Astrocyte (in vitro differentiated cells and primary cell): Measurements from ENCODE around the gene CDC42EP4. TPM values are rescaled to one million over a fixed set of nuclear protein-coding genes. Genes with fewer than 3 reads are reported as not detected.

Experiments
- DNase-seq: peaks from one replicate; pipeline ENCODE4 v3.0.0-alpha.2; 2010; ENCODE audit warnings: low read depth
- FAIRE-seq: peaks from 2 replicates; lab custom pipeline; 2011; peaks lifted over from hg19 to GRCh38; lab: Jason Lieb, UNC
- H2AFZ ChIP-seq: 2 replicates; pipeline ENCODE4 v1.6.0; 2012; ENCODE audit warnings: low read depth, low read length, inconsistent platforms
- H3K27ac ChIP-seq: 2 replicates; pipeline ENCODE4 v1.5.1; 2011; ENCODE audit warnings: low read depth, low read length, inconsistent platforms
- H3K27me3 ChIP-seq: 2 replicates; pipeline ENCODE4 v1.6.0; 2011; ENCODE audit warnings: low read length, inconsistent platforms; ENCODE audit not compliant: insufficient read depth
- H3K36me3 ChIP-seq: 2 replicates; pipeline ENCODE4 v1.5.1; 2011; ENCODE audit warnings: low read length, inconsistent platforms; ENCODE audit not compliant: insufficient read depth
- H3K4me1 ChIP-seq: 2 replicates; pipeline ENCODE4 v1.5.1; 2011; ENCODE audit warnings: low read length, inconsistent platforms; ENCODE audit not compliant: insufficient read depth
- H3K4me2 ChIP-seq: 2 replicates; pipeline ENCODE4 v1.6.0; 2012; ENCODE audit warnings: low read length, inconsistent platforms
- H3K4me3 ChIP-seq: 2 replicates; pipeline ENCODE4 v1.5.1; 2011; ENCODE audit warnings: low read depth, mild to moderate bottlenecking, low read length, inconsistent platforms; ENCODE audit not compliant: insufficient read depth
- H3K79me2 ChIP-seq: 2 replicates; pipeline ENCODE4 v1.6.0; 2012; ENCODE audit warnings: mild to moderate bottlenecking, low read length, inconsistent platforms; ENCODE audit not compliant: insufficient read depth
- H3K9ac ChIP-seq: 2 replicates; pipeline ENCODE4 v1.6.0; 2012; ENCODE audit warnings: mild to moderate bottlenecking, low read length, inconsistent platforms
- H3K9me3 ChIP-seq: 2 replicates; pipeline ENCODE4 v1.5.1; 2012; ENCODE audit warnings: low read depth, mild to moderate bottlenecking, low read length, inconsistent platforms; ENCODE audit not compliant: insufficient read depth
- H4K20me1 ChIP-seq: 2 replicates; pipeline ENCODE4 v1.6.0; 2012; ENCODE audit warnings: low read length, inconsistent platforms; ENCODE audit not compliant: insufficient read depth
- H3K27ac Mint-ChIP-seq: one replicate; pipeline ENCODE4 v1.8.0; 2021; ENCODE audit warnings: mild to moderate bottlenecking, mixed read lengths; ENCODE audit not compliant: unreplicated experiment
- H3K27me3 Mint-ChIP-seq: one replicate; pipeline ENCODE4 v1.8.0; 2021; ENCODE audit warnings: low read depth, mixed read lengths; ENCODE audit not compliant: unreplicated experiment
- H3K36me3 Mint-ChIP-seq: one replicate; pipeline ENCODE4 v1.8.0; 2021; ENCODE audit warnings: low read depth, mixed read lengths; ENCODE audit not compliant: unreplicated experiment
- H3K4me1 Mint-ChIP-seq: one replicate; pipeline ENCODE4 v1.8.0; 2021; ENCODE audit warnings: low read depth, mixed read lengths; ENCODE audit not compliant: unreplicated experiment
- H3K4me3 Mint-ChIP-seq: one replicate; pipeline ENCODE4 v1.8.0; 2021; ENCODE audit warnings: mild to moderate bottlenecking, moderate library complexity, mixed read lengths; ENCODE audit not compliant: unreplicated experiment
- H3K9me3 Mint-ChIP-seq: one replicate; pipeline ENCODE4 v1.8.0; 2021; ENCODE audit warnings: mild to moderate bottlenecking, mixed read lengths; ENCODE audit not compliant: unreplicated experiment
- EZH2 ChIP-seq: IDR thresholded peaks from 2 replicates; pipeline ENCODE4 v1.6.1; 2012; ENCODE audit warnings: mild to moderate bottlenecking, low read length, inconsistent platforms; ENCODE audit not compliant: insufficient read depth
- total RNA-seq: library from RNA; stranded (reverse); gene quantifications from 2 replicates; pipeline ENCODE4 v1.2.1, GENCODE V29; 2021
- TF ChIP-seq, protein P1 (sequence below): IDR thresholded peaks from 2 replicates; pipeline ENCODE4 v1.5.1; 2011; ENCODE audit warnings: low read depth, mild to moderate bottlenecking, inconsistent platforms, low read length, moderate library complexity; ENCODE audit not compliant: insufficient read depth

CDC42EP4 gene
- total RNA-seq, 1 donor from 2014 or later = 15.8 TPM

DNA sequence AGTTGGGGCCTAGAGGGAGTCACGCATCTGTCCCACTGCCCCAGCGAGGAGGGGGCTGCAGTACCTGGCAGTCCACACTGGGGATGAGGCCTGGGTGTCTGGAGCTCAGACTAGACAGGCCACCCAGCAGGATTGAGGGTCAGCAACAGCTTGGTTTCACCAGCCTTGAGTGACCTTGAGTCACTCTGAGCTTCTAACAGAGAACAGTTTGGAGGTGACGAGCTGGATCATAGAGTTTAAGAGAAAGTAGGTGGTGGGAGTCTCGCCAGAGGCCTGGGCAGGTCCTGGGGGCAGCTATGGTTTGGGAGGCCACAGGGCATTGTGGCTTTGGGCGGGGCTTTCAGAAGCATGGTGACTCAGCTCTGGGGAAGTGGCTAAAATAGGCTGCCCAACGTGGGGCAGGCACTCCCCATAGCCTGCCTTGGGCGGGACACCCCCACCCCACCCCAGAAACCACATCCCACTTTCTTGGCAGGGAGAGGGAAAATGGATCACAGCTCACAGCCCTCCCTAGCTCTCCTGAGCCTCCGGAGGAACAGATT lies 20.5 kb downstream of the CDC42EP4 start:
- Histone ChIP-seq H3K36me3 (no peaks in the 10 kb centered on the region), H3K79me2 (peaks cover 81% of the 10 kb centered on the region), H3K9me3 (no peaks in the 10 kb centered on the region), H3K27me3 (no peaks in the 10 kb centered on the region), H3K4me3 (peak overlapping the region; percentile 30), H3K9ac (peak overlapping the region; percentile 81), H3K27ac (peak overlapping the region; percentile 94), H3K4me1 (peaks cover 66% of the 10 kb centered on the region), H2AFZ (no peak overlapping the region), H4K20me1 (peaks cover 80% of the 10 kb centered on the region), H3K4me2 (peak overlapping the region; percentile 83)
- H3K27me3 Mint-ChIP-seq = peaks cover 3% of the 10 kb centered on the region
- H3K36me3 Mint-ChIP-seq = peaks cover 4% of the 10 kb centered on the region
- no peaks in the 10 kb centered on the region for H3K9me3 Mint-ChIP-seq
- TF ChIP-seq EZH2 = no peak
- peak overlapping the region; percentile 68 for H3K4me3 Mint-ChIP-seq
- FAIRE-seq = no peak
- peak; percentile 89 for DNase-seq
- H3K27ac Mint-ChIP-seq = peak overlapping the region; percentile 72
- peaks cover 36% of the 10 kb centered on the region for H3K4me1 Mint-ChIP-seq

DNA sequence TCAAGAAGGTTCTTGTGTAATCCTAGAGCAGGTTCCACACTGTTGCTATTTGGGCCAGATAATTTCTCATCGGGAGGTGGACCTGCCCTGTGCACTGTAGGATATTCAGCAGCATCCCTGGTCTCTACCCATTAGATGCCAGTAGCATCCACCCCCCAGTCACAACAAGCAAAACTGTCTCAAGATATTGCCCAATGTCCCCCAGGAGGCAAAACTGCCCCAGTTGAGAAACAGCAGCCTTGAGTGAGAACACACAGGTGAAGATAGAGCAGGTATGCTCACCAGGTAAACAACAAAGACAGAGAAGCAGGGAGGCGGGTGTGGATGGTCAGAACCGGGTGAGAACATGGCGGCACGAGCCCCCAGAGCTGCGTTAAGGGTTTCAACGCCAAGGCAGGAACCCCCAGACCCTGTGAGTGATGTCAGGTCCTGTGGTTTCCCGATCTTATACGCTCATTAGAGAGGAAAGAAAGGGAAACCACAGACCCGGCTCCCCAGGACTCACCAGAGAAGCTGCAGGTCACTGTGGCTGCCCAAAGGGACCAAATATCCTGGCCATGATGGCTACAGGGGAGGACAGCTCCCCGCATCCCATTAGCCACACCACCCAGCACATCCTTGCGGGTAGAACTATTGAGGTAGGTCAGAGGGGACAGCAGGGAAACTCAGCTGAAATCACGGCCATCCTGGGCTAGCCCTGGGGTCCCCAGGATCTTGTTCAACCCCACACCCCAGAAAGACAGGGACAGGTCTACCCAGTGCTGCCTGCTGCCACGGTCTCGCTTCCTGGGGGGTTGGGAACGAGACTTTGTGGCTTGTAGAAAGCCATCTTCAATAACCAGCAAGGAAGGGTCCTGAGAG lies 21.2 kb downstream of the CDC42EP4 start:
- Histone ChIP-seq H3K36me3 (no peaks in the 10 kb centered on the region), H3K79me2 (peaks cover 83% of the 10 kb centered on the region), H3K4me3 (no peak overlapping the region), H3K9me3 (no peaks in the 10 kb centered on the region), H4K20me1 (peaks cover 86% of the 10 kb centered on the region), H3K9ac (peak overlapping the region; percentile 28), H2AFZ (no peak overlapping the region), H3K27ac (peak overlapping the region; percentile 94), H3K4me1 (peaks cover 71% of the 10 kb centered on the region), H3K27me3 (no peaks in the 10 kb centered on the region), H3K4me2 (peak overlapping the region; percentile 83)
- Mint-ChIP-seq H3K4me1 (peaks cover 39% of the 10 kb centered on the region), H3K27me3 (peaks cover 3% of the 10 kb centered on the region), H3K27ac (peak overlapping the region; percentile 58), H3K9me3 (no peaks in the 10 kb centered on the region), H3K36me3 (peaks cover 6% of the 10 kb centered on the region), H3K4me3 (peak overlapping the region; percentile 25)
- peak; percentile 16 for DNase-seq
- no peak for TF ChIP-seq EZH2
- TF ChIP-seq, protein P1, sequence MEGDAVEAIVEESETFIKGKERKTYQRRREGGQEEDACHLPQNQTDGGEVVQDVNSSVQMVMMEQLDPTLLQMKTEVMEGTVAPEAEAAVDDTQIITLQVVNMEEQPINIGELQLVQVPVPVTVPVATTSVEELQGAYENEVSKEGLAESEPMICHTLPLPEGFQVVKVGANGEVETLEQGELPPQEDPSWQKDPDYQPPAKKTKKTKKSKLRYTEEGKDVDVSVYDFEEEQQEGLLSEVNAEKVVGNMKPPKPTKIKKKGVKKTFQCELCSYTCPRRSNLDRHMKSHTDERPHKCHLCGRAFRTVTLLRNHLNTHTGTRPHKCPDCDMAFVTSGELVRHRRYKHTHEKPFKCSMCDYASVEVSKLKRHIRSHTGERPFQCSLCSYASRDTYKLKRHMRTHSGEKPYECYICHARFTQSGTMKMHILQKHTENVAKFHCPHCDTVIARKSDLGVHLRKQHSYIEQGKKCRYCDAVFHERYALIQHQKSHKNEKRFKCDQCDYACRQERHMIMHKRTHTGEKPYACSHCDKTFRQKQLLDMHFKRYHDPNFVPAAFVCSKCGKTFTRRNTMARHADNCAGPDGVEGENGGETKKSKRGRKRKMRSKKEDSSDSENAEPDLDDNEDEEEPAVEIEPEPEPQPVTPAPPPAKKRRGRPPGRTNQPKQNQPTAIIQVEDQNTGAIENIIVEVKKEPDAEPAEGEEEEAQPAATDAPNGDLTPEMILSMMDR = no peak
- no peak for FAIRE-seq

DNA sequence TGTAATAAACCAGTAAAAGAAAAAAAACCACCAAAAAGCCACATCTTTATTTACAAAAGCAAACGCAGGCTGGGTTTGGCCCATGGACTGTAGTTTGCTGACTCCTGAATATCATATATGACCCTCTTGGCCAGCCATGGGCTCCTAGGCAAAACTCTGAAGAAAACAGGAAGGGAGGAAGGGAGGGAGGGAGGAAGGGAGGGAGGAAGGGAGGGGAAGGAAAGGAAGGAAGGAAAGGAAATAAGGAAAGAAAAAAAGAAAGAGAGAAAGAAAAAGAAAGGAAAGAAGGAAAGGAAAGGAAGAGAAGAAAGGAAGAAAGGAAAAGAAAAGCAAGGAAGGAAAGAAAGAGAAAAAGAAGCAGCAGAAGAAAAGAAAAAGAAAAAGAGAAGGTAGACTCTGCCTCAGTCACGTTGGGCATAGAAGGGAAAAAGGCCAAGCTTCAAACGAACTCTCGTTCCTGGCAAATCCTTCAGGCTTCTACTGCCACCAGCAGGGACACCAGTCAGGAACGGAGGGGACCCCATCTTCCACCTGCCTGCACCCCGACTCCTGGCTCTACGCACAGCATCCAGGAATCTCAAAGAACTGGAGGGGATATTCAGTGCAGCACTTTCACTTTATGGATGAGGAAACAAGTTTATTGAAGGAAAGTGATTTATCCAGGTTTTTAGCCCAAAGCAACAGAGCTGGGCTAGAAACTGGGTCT lies 22.1 kb downstream of the CDC42EP4 start:
- peaks cover 39% of the 10 kb centered on the region for H3K4me1 Mint-ChIP-seq
- no peaks in the 10 kb centered on the region for H3K9me3 Mint-ChIP-seq
- TF ChIP-seq, protein P1 = no peak
- no peak for TF ChIP-seq EZH2
- FAIRE-seq = no peak
- Histone ChIP-seq H2AFZ (no peak overlapping the region), H3K4me2 (peak overlapping the region; percentile 45), H3K36me3 (peaks cover 2% of the 10 kb centered on the region), H3K27me3 (no peaks in the 10 kb centered on the region), H3K9me3 (no peaks in the 10 kb centered on the region), H3K27ac (no peak overlapping the region), H3K4me3 (no peak overlapping the region), H3K9ac (no peak overlapping the region), H3K4me1 (peaks cover 71% of the 10 kb centered on the region), H4K20me1 (peaks cover 88% of the 10 kb centered on the region), H3K79me2 (peaks cover 81% of the 10 kb centered on the region)
- H3K36me3 Mint-ChIP-seq = peaks cover 6% of the 10 kb centered on the region
- no peak overlapping the region for H3K4me3 Mint-ChIP-seq
- no peak for DNase-seq
- H3K27ac Mint-ChIP-seq = no peak overlapping the region
- peaks cover 3% of the 10 kb centered on the region for H3K27me3 Mint-ChIP-seq
